ENCODE measurements around the gene SEC23IP.

- TF ChIP-seq CTCF (IDR thresholded peaks at IDR 0.05) = no peak
- TF ChIP-seq REST (IDR thresholded peaks at IDR 0.05; ENCODE audit: insufficient read depth in 1 of 2, low read depth in 2 of 2, low read length in 1 of 2) = no peak
- no peak for TF ChIP-seq POLR2AphosphoS5 (IDR thresholded peaks at IDR 0.05; ENCODE audit: low read depth, low read length)
These were observed 3.6 kb downstream of the SEC23IP start for GRCh38 chr10:119896061-119896655.
